SK-N-SH (cell line): Measurements from ENCODE around the gene PAOX. TPM values are rescaled to one million over a fixed set of nuclear protein-coding genes. Genes with fewer than 3 reads are reported as not detected.

Experiments used
- CTCF ChIA-PET: fragments of 300-600, 350-600 bp; formaldehyde crosslinking; extraction: SDS; loops from one replicate; lab custom pipeline; 2021; lab: Yijun Ruan, JAX
- POLR2A ChIA-PET: fragments of 350-600 bp; sonication (Branson Sonifier 250); formaldehyde crosslinking; extraction: SDS; loops from one replicate; lab custom pipeline; 2020; ENCODE audit warnings: antibody characterized with exemption, inconsistent platforms; lab: Yijun Ruan, JAX
- DNase-seq: peaks from one replicate; pipeline ENCODE4 v3.0.0; 2012
- H2AFZ ChIP-seq: fragments of 200-600 bp; sonication (generic); 2 replicates; pipeline ENCODE4 v1.8.1; 2016; ENCODE audit warnings: antibody characterized with exemption, mild to moderate bottlenecking, low read depth
- H3F3A ChIP-seq: fragments of 200-600 bp; sonication (generic); replicated peaks from 2 replicates; pipeline ENCODE3; 2016; ENCODE audit warnings: antibody characterized with exemption, mild to moderate bottlenecking; ENCODE audit not compliant: insufficient read depth
- H3K27ac ChIP-seq, 2 experiments: fragments of 200-500 bp in 1 of 2; fragments of 200-600 bp in 1 of 2; sonication (Bioruptor generic) in 1 of 2; sonication (generic), shearing (Covaris generic) in 1 of 2; 2 replicates each; pipeline versions ENCODE4 v1.5.1 to v1.6.1; 2014 to 2016; ENCODE audit warnings: low read depth in 2 of 2, inconsistent platforms in 1 of 2, low read length in 1 of 2, mild to moderate bottlenecking in 1 of 2, mixed read lengths in 1 of 2
- H3K27me3 ChIP-seq: fragments of 200-600 bp; sonication (generic), shearing (Covaris generic); 2 replicates; pipeline ENCODE4 v1.6.1; 2016; ENCODE audit warnings: mixed run types; ENCODE audit not compliant: insufficient read depth
- H3K36me3 ChIP-seq, 2 experiments: fragments of 200-500 bp in 1 of 2; fragments of 200-600 bp in 1 of 2; sonication (Bioruptor generic) in 1 of 2; sonication (generic) in 1 of 2; replicated peaks in 1 of 2; 2 replicates each; pipeline versions ENCODE3 to v1.5.1; 2014 to 2016; ENCODE audit warnings: low read length in 1 of 2, mild to moderate bottlenecking in 1 of 2; ENCODE audit not compliant: insufficient read depth in 2 of 2, control insufficient read depth in 1 of 2
- H3K4me1 ChIP-seq, 2 experiments: fragments of 200-500 bp in 1 of 2; fragments of 200-600 bp in 1 of 2; sonication (Bioruptor generic) in 1 of 2; sonication (generic), shearing (Covaris generic) in 1 of 2; 2 replicates each; pipeline versions ENCODE4 v1.5.1 to v1.6.1; 2014 to 2016; ENCODE audit warnings: low read depth in 1 of 2, low read length in 1 of 2, mixed run types in 1 of 2; ENCODE audit not compliant: insufficient read depth in 2 of 2, control insufficient read depth in 1 of 2
- H3K4me2 ChIP-seq: fragments of 200-600 bp; sonication (generic), shearing (Covaris generic); 2 replicates; pipeline ENCODE4 v1.6.1; 2017; ENCODE audit warnings: mixed run types
- H3K4me3 ChIP-seq, 2 experiments: fragments of 200-500 bp in 1 of 2; fragments of 200-600 bp in 1 of 2; sonication (Bioruptor generic) in 1 of 2; sonication (generic), shearing (Covaris generic) in 1 of 2; 2 replicates each; pipeline versions ENCODE4 v1.5.1 to v1.8.1; 2014 to 2016; ENCODE audit warnings: low read depth in 2 of 2, inconsistent platforms in 1 of 2, low read length in 1 of 2, mild to moderate bottlenecking in 1 of 2, mixed read lengths in 1 of 2, moderate library complexity in 1 of 2
- H3K79me2 ChIP-seq: fragments of 200-600 bp; sonication (generic); 2 replicates; pipeline ENCODE4 v1.8.1; 2017; ENCODE audit warnings: mild to moderate bottlenecking; ENCODE audit not compliant: insufficient read depth
- H3K9ac ChIP-seq: fragments of 200-600 bp; sonication (generic); 2 replicates; pipeline ENCODE4 v1.6.1; 2017; ENCODE audit warnings: mixed run types
- H3K9me2 ChIP-seq: fragments of 200-600 bp; sonication (generic); 2 replicates; pipeline ENCODE4 v1.6.1; 2017; ENCODE audit warnings: mixed run types
- H3K9me3 ChIP-seq: fragments of 200-600 bp; sonication (generic); 2 replicates; pipeline ENCODE4 v1.6.1; 2017; ENCODE audit warnings: mixed run types, mild to moderate bottlenecking, moderate library complexity
- H4K20me1 ChIP-seq: fragments of 200-600 bp; sonication (generic); 2 replicates; pipeline ENCODE4 v1.6.1; 2017; ENCODE audit warnings: mild to moderate bottlenecking, mixed run types; ENCODE audit not compliant: insufficient read depth
- ELF1 ChIP-seq: IDR thresholded peaks from 2 replicates; pipeline ENCODE4 v1.4.0; 2012
- EP300 ChIP-seq, 2 experiments: IDR thresholded peaks; 2 replicates each; pipeline versions ENCODE4 v1.4.0 to v1.6.1; 2012; ENCODE audit warnings: borderline replicate concordance in 1 of 2, low read depth in 1 of 2, low read length in 1 of 2
- FOSL2 ChIP-seq: IDR thresholded peaks from 2 replicates; pipeline ENCODE4 v1.4.0; 2012; ENCODE audit warnings: low read depth, mild to moderate bottlenecking, moderate library complexity, borderline replicate concordance
- FOXJ3 ChIP-seq: sonication (generic); formaldehyde crosslinking; IDR thresholded peaks from 2 replicates; pipeline ENCODE4 v1.5.1; 2020; ENCODE audit warnings: mild to moderate bottlenecking, missing genetic modification reagents
- GATA2 ChIP-seq: sonication (generic); formaldehyde crosslinking; IDR thresholded peaks from 2 replicates; pipeline ENCODE4 v1.5.0; 2020; ENCODE audit warnings: mild to moderate bottlenecking, missing genetic modification reagents
- JUND ChIP-seq: IDR thresholded peaks from 2 replicates; pipeline ENCODE4 v1.4.0; 2012
- MEF2A ChIP-seq: IDR thresholded peaks from 2 replicates; pipeline ENCODE4 v1.4.0; 2012; ENCODE audit warnings: low read depth, borderline replicate concordance
- NRF1 ChIP-seq: IDR thresholded peaks from 2 replicates; pipeline ENCODE4 v1.6.1; 2012; ENCODE audit warnings: low read depth, mild to moderate bottlenecking, low read length
- RAD21 ChIP-seq: IDR thresholded peaks from 2 replicates; pipeline ENCODE4 v1.6.1; 2012; ENCODE audit warnings: mild to moderate bottlenecking, low read length
- RFX5 ChIP-seq: IDR thresholded peaks from 2 replicates; pipeline ENCODE4 v1.6.1; 2012; ENCODE audit warnings: mild to moderate bottlenecking, improper control_type of control experiment, low read length
- RXRA ChIP-seq: IDR thresholded peaks from 2 replicates; pipeline ENCODE4 v1.4.0; 2012; ENCODE audit warnings: low read depth, mild to moderate bottlenecking, borderline replicate concordance
- TAF1 ChIP-seq: IDR thresholded peaks from 2 replicates; pipeline ENCODE4 v1.6.1; 2012; ENCODE audit warnings: low read depth, mild to moderate bottlenecking, low read length, moderate library complexity, borderline replicate concordance
- TCF12 ChIP-seq: IDR thresholded peaks from 2 replicates; pipeline ENCODE4 v1.4.0; 2012
- TEAD4 ChIP-seq: IDR thresholded peaks from 2 replicates; pipeline ENCODE4 v1.4.0; 2012; ENCODE audit warnings: mild to moderate bottlenecking, borderline replicate concordance; ENCODE audit not compliant: insufficient read depth
- USF2 ChIP-seq: fragments of 150-350 bp; IDR thresholded peaks from 2 replicates; pipeline ENCODE4 v1.6.1; 2017; ENCODE audit warnings: antibody characterized with exemption, low read length, low read depth, borderline replicate concordance
- WGBS: methylation state at CpG from one replicate; pipeline ENCODE4 v1.1.6; 2017; ENCODE audit warnings: low lambda C conversion rate; 5-methylcytosine and 5-hydroxymethylcytosine counted together
- polyA plus RNA-seq, 3 experiments: library from polyadenylated mRNA; depleted of rRNA; stranded (reverse); fragments of >200 nt; gene quantifications; 2 replicates each; pipeline ENCODE4 v1.2.3, GENCODE V29; 2012
- TF ChIP-seq, protein P1 (sequence below): fragments of 200-600 bp; sonication (generic); IDR thresholded peaks from 2 replicates; pipeline ENCODE4 v1.6.1; 2017; ENCODE audit warnings: antibody characterized with exemption, mild to moderate bottlenecking, moderate library complexity
- TF ChIP-seq, protein P2 (sequence below): IDR thresholded peaks from 2 replicates; pipeline ENCODE4 v1.4.0; 2012; ENCODE audit warnings: low read depth, borderline replicate concordance

The PAOX gene
- polyA plus RNA-seq, 1 of the 3 experiments (the other 2 are of a cell fraction): 6.2 TPM

GRCh38 chr10:133439517-133440461, 60.7 kb downstream of the PAOX start:
- Histone ChIP-seq H3K4me1 (no peaks in the 10 kb centered on the region; a peak in 1 of 4 replicates), H3K79me2 (no peaks in the 10 kb centered on the region), H4K20me1 (no peaks in the 10 kb centered on the region), H3K36me3 (no peaks in the 10 kb centered on the region), H3K27ac (no peak overlapping the region), H3F3A (no peaks in the 10 kb centered on the region), H3K9me2 (no peaks in the 10 kb centered on the region), H2AFZ (no peak overlapping the region), H3K27me3 (no peaks in the 10 kb centered on the region), H3K9ac (no peak overlapping the region), H3K4me3 (no peak overlapping the region)
- ChIA-PET POLR2A (no interaction called here), CTCF (interaction anchor here (1.1 to 1.3 kb wide), 4 partner anchors 13 to 177 kb away, joined by 3 to 4 read pairs (median 4); no protein-coding TSS in a partner anchor)
- peak; percentile 28 for DNase-seq
- 63% methylated on average over 14 of the region's 25 CpGs for WGBS
- TF ChIP-seq TCF12 (no peak), TEAD4 (no peak), EP300 (IDR thresholded peaks at IDR 0.05; ENCODE audit: borderline replicate concordance in 1 of 2, low read depth in 1 of 2, low read length in 1 of 2) (no peak), NRF1 (no peak), ELF1 (no peak), GATA2 (CRISPR knock-in tag) (no peak), RXRA (no peak), RAD21 (no peak), JUND (no peak), RFX5 (no peak)
- TF ChIP-seq, all 33 proteins: peak for 0
- Histone ChIP-seq H3K4me2 (no peak overlapping the region), H3K9me3 (no peaks in the 10 kb centered on the region)

DNA sequence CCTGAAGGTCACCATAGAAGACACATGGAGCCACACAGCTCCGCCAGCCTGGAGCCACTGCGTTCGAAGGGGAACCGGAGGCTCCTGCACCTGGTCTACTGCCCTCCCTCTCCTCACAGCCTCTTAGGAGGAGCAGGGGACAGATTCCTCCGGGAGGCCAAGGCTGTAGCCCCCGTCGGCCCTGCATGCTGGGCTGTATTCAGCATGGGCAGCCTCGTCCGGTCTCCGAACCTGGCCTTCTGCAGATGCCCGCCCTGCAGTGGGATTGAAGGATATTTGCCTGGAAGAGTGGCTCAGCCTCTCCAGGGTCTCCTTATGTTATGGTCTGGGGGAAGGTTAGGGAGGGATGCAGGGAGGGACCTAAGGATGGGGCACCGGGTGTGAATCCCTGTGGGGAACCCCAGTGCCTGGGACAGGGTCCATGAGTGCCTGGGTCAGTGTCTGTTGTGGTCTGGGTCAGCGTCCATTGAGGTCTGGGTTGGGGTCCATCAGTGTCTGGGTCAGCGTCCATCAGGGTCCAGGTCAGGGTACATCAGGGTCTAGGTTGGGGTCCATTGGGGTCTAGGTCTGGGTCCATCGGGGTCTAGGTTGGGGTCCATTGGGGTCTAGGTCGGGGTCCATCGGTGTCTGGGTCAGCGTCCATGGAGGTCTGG, 61.7 kb downstream of the PAOX start:
- H3K9me3 ChIP-seq: no peaks in the 10 kb centered on the region
- no peak overlapping the region for H3K27ac ChIP-seq
- H3K4me1 ChIP-seq: no peaks in the 10 kb centered on the region; a peak in 1 of 4 replicates
- no peaks in the 10 kb centered on the region for H3K27me3 ChIP-seq
- H3K9me2 ChIP-seq: no peaks in the 10 kb centered on the region
- H3K4me3 ChIP-seq: no peak overlapping the region
- no peak overlapping the region for H3K4me2 ChIP-seq
- no peaks in the 10 kb centered on the region for H3F3A ChIP-seq
- H3K9ac ChIP-seq: no peak overlapping the region
- H2AFZ ChIP-seq: no peak overlapping the region
- WGBS: 75% methylated on average over 12 of the region's 18 CpGs
- ChIA-PET POLR2A (no interaction called here), CTCF (no interaction called here)
- no peak for DNase-seq
- TF ChIP-seq FOSL2 (no peak), NRF1 (no peak), USF2 (no peak), MEF2A (no peak), EP300 (IDR thresholded peaks at IDR 0.05; ENCODE audit: borderline replicate concordance in 1 of 2, low read depth in 1 of 2, low read length in 1 of 2) (no peak), TCF12 (no peak), TAF1 (no peak), FOXJ3 (no peak), RFX5 (no peak)
- TF ChIP-seq, protein P1, sequence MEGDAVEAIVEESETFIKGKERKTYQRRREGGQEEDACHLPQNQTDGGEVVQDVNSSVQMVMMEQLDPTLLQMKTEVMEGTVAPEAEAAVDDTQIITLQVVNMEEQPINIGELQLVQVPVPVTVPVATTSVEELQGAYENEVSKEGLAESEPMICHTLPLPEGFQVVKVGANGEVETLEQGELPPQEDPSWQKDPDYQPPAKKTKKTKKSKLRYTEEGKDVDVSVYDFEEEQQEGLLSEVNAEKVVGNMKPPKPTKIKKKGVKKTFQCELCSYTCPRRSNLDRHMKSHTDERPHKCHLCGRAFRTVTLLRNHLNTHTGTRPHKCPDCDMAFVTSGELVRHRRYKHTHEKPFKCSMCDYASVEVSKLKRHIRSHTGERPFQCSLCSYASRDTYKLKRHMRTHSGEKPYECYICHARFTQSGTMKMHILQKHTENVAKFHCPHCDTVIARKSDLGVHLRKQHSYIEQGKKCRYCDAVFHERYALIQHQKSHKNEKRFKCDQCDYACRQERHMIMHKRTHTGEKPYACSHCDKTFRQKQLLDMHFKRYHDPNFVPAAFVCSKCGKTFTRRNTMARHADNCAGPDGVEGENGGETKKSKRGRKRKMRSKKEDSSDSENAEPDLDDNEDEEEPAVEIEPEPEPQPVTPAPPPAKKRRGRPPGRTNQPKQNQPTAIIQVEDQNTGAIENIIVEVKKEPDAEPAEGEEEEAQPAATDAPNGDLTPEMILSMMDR: no peak
- TF ChIP-seq, protein P2, sequence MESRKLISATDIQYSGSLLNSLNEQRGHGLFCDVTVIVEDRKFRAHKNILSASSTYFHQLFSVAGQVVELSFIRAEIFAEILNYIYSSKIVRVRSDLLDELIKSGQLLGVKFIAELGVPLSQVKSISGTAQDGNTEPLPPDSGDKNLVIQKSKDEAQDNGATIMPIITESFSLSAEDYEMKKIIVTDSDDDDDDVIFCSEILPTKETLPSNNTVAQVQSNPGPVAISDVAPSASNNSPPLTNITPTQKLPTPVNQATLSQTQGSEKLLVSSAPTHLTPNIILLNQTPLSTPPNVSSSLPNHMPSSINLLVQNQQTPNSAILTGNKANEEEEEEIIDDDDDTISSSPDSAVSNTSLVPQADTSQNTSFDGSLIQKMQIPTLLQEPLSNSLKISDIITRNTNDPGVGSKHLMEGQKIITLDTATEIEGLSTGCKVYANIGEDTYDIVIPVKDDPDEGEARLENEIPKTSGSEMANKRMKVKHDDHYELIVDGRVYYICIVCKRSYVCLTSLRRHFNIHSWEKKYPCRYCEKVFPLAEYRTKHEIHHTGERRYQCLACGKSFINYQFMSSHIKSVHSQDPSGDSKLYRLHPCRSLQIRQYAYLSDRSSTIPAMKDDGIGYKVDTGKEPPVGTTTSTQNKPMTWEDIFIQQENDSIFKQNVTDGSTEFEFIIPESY: no peak
- H3K79me2 ChIP-seq: no peaks in the 10 kb centered on the region
- no peaks in the 10 kb centered on the region for H3K36me3 ChIP-seq
- H4K20me1 ChIP-seq: no peaks in the 10 kb centered on the region
